Measurements from ENCODE around the gene TAGAP.

- no peak for TF ChIP-seq ZNF70 (CRISPR knock-in tag; IDR thresholded peaks at IDR 0.05)
- no peak for TF ChIP-seq POU6F1 (CRISPR knock-in tag; IDR thresholded peaks at IDR 0.05; ENCODE audit: borderline replicate concordance, low read depth)
- TF ChIP-seq ESRRG (CRISPR knock-in tag; IDR thresholded peaks at IDR 0.05), result no peak
- TF ChIP-seq PATZ1 (CRISPR knock-in tag; IDR thresholded peaks at IDR 0.05; ENCODE audit: borderline replicate concordance), result no peak
- TF ChIP-seq TOX (CRISPR knock-in tag; IDR thresholded peaks at IDR 0.05; ENCODE audit: borderline replicate concordance), result no peak
- no peak for TF ChIP-seq ARNTL (CRISPR knock-in tag; IDR thresholded peaks at IDR 0.05; ENCODE audit: borderline replicate concordance, low read depth)
- TF ChIP-seq CREB5 (CRISPR knock-in tag; IDR thresholded peaks at IDR 0.05; ENCODE audit: low read depth), result no peak
- no peak for TF ChIP-seq BACH2 (CRISPR knock-in tag; IDR thresholded peaks at IDR 0.05; ENCODE audit: borderline replicate concordance)
- TF ChIP-seq PPARA (CRISPR knock-in tag; IDR thresholded peaks at IDR 0.05; ENCODE audit: borderline replicate concordance), result no peak
- no peak for TF ChIP-seq CSDC2 (CRISPR knock-in tag; IDR thresholded peaks at IDR 0.05)
- no peak for TF ChIP-seq RARB (CRISPR knock-in tag; IDR thresholded peaks at IDR 0.05)
- TF ChIP-seq CSRNP3 (CRISPR knock-in tag; IDR thresholded peaks at IDR 0.05), result no peak
Measured at GRCh38 chr6:159061146-159061545, 16.4 kb upstream of the TAGAP start.

Measured in SK-N-SH treated with all-trans-retinoic acid at 6 μM for 48 hours (cell line).